ENCODE data around the gene TRPM3. TPM values are rescaled to one million over a fixed set of nuclear protein-coding genes. Genes with fewer than 3 reads are reported as not detected.

Gene TRPM3
- polyA plus RNA-seq, 2 of the 4 experiments (the other 2 are of a cell fraction) = not detected

DNA sequence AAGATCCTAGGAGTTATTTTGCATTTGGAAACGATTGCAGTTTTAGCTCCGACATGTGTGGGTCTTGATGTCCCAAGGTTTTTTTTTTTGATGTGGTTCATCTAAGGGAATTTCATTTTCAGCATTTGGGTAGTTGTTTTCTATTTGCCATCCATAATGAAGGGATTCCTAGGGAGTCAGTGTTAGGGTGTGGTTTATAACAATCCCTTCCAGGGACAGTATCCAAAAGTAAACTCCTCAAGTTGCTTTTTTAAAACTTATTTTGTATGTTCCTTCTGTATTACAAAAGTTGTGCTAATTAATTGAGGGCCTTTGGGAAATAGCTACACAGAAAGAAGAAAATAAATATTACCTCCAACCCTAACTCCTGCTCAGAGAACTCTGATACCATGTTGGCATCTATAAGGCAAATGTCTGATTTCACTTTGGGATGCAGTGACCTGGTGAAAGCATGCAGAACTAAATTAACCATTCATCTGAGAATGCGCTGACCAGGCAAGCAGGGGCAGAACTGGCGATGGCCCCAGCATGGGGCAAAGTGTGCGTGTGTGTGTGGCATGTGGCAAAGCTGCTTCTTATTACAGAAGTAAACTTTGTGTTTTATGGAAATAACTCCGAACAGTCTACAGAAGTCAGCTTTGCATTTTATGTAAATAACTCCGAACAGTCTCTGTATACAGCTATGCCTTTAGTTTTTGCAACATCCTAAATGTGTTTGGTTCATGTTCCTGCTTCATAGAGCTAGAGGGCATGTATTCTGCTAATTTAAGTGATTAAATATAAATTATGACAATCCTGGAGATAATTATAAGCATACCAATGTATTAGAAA is 237.2 kb downstream of the TRPM3 start:
- 30% methylated on average over 7 of the region's 7 CpGs for WGBS (ENCODE audit: missing lambda C conversion rate)
- FAIRE-seq = no peak
- DNase-seq (ENCODE audit: low read depth in 1 of 2, low spot score in 1 of 2) = no peak
- no peak overlapping the region for H3K4me3 ChIP-seq
- CTCF ChIA-PET = no interaction called here
- no peaks in the 10 kb centered on the region for H3K9me3 ChIP-seq
- POLR2A ChIA-PET = no interaction called here
- H3K4me2 ChIP-seq = no peak overlapping the region
- no peaks in the 10 kb centered on the region for H3K4me1 ChIP-seq
- ATAC-seq = no peak
- H3K27ac ChIP-seq = no peak overlapping the region
- TF ChIP-seq POLR2A (IDR thresholded peaks at IDR 0.05; ENCODE audit: low read length) (no peak), TP53 (CRISPR knock-in tag; IDR thresholded peaks at IDR 0.05) (no peak), HDAC2 (IDR thresholded peaks at IDR 0.05) (no peak)

DNA sequence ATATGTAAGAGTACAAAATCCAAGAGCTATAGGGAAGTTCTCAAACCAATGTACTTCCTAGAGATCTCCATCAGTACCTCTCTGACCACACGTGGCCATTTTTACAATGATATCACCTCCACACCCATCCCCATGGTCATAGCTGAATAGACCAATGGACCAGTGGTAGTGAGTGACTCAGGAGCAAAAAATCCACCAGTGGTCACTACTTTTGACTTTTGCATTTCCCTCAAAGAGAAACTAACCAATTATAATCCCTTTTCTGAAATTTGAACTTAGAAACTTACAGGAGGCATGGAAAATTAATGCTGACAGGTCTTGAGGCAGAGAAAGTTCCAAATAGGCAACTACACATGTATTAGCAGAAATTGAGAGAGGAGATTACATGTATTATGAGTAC is 238.4 kb downstream of the TRPM3 start:
- FAIRE-seq = no peak
- TF ChIP-seq CBX2 (IDR thresholded peaks at IDR 0.05; ENCODE audit: borderline replicate concordance, low read depth) (no peak), NR3C1 (IDR thresholded peaks at IDR 0.05) (no peak), FOXS1 (CRISPR knock-in tag; IDR thresholded peaks at IDR 0.05) (no peak), USF2 (IDR thresholded peaks at IDR 0.05) (no peak), EP300 (IDR thresholded peaks at IDR 0.05) (no peak), RARB (CRISPR knock-in tag; IDR thresholded peaks at IDR 0.05) (no peak), NFE2L2 (conservative IDR thresholded peaks at IDR 0.05; ENCODE audit: low read length) (no peak)
- no peak for DNase-seq (ENCODE audit: low read depth in 1 of 2, low spot score in 1 of 2)
- ChIA-PET CTCF (interaction anchor here (0.6 kb wide), 1 partner anchor 530 kb away, joined by 4 read pairs; no protein-coding TSS in a partner anchor), POLR2A (no interaction called here)
- WGBS (ENCODE audit: missing lambda C conversion rate) = 0% methylated on average over 1 of the region's 1 CpG
- no peak overlapping the region for H3K4me2 ChIP-seq
- H3K4me1 ChIP-seq = no peaks in the 10 kb centered on the region
- no peak for ATAC-seq
- H3K27ac ChIP-seq = no peak overlapping the region
- no peak overlapping the region for H3K4me3 ChIP-seq
- no peaks in the 10 kb centered on the region for H3K9me3 ChIP-seq

GRCh38 chr9:70881333-70881732 is 240.1 kb downstream of the TRPM3 start:
- ChIA-PET POLR2A (no interaction called here), CTCF (no interaction called here)
- TF ChIP-seq ZSCAN20 (CRISPR knock-in tag; IDR thresholded peaks at IDR 0.05) (no peak), CHD2 (IDR thresholded peaks at IDR 0.05; ENCODE audit: low read length, partially characterized antibody) (no peak), RFX5 (IDR thresholded peaks at IDR 0.05) (no peak), POLR2A (IDR thresholded peaks at IDR 0.05; ENCODE audit: low read length) (no peak), EP300 (IDR thresholded peaks at IDR 0.05) (no peak), SREBF2 (IDR thresholded peaks at IDR 0.05) (no peak), CTCF (IDR thresholded peaks at IDR 0.05) (no peak), HOXB5 (CRISPR knock-in tag; IDR thresholded peaks at IDR 0.05) (no peak), EHF (CRISPR knock-in tag; IDR thresholded peaks at IDR 0.05) (no peak), EHMT2 (IDR thresholded peaks at IDR 0.05; ENCODE audit: low read depth) (no peak), MAX (IDR thresholded peaks at IDR 0.05) (no peak), ZFP36 (IDR thresholded peaks at IDR 0.05; ENCODE audit: borderline replicate concordance, partially characterized antibody) (no peak)
- TF ChIP-seq, protein P1, sequence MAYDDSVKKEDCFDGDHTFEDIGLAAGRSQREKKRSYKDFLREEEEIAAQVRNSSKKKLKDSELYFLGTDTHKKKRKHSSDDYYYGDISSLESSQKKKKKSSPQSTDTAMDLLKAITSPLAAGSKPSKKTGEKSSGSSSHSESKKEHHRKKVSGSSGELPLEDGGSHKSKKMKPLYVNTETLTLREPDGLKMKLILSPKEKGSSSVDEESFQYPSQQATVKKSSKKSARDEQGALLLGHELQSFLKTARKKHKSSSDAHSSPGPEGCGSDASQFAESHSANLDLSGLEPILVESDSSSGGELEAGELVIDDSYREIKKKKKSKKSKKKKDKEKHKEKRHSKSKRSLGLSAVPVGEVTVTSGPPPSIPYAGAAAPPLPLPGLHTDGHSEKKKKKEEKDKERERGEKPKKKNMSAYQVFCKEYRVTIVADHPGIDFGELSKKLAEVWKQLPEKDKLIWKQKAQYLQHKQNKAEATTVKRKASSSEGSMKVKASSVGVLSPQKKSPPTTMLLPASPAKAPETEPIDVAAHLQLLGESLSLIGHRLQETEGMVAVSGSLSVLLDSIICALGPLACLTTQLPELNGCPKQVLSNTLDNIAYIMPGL (CRISPR knock-in tag; IDR thresholded peaks at IDR 0.05; ENCODE audit: borderline replicate concordance) = no peak
- TF ChIP-seq, protein P2, sequence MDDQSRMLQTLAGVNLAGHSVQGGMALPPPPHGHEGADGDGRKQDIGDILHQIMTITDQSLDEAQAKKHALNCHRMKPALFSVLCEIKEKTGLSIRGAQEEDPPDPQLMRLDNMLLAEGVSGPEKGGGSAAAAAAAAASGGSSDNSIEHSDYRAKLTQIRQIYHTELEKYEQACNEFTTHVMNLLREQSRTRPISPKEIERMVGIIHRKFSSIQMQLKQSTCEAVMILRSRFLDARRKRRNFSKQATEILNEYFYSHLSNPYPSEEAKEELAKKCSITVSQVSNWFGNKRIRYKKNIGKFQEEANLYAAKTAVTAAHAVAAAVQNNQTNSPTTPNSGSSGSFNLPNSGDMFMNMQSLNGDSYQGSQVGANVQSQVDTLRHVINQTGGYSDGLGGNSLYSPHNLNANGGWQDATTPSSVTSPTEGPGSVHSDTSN (IDR thresholded peaks at IDR 0.05) = no peak
- ATAC-seq (no peak), FAIRE-seq (no peak), DNase-seq (ENCODE audit: low read depth in 1 of 2, low spot score in 1 of 2) (no peak)
- no peak overlapping the region for H3K27ac ChIP-seq
- H3K4me3 ChIP-seq = no peak overlapping the region
- no peak overlapping the region for H3K4me2 ChIP-seq
- H3K4me1 ChIP-seq = no peaks in the 10 kb centered on the region
- no peaks in the 10 kb centered on the region for H3K9me3 ChIP-seq
- 50% methylated on average over 6 of the region's 6 CpGs for WGBS (ENCODE audit: missing lambda C conversion rate)

Measured in A549 (cell line).